Ramos (cell line): ENCODE data around the gene TCAP.

Experiments
- in situ Hi-C: fragments of 300-500 bp; cut with MboI; formaldehyde crosslinking; loops from one replicate; pipeline ENCODE4 v1.14.3; 2022; ENCODE audit warnings: low sequenced_read_pairs; ENCODE audit not compliant: unreplicated experiment

TCAP gene

DNA sequence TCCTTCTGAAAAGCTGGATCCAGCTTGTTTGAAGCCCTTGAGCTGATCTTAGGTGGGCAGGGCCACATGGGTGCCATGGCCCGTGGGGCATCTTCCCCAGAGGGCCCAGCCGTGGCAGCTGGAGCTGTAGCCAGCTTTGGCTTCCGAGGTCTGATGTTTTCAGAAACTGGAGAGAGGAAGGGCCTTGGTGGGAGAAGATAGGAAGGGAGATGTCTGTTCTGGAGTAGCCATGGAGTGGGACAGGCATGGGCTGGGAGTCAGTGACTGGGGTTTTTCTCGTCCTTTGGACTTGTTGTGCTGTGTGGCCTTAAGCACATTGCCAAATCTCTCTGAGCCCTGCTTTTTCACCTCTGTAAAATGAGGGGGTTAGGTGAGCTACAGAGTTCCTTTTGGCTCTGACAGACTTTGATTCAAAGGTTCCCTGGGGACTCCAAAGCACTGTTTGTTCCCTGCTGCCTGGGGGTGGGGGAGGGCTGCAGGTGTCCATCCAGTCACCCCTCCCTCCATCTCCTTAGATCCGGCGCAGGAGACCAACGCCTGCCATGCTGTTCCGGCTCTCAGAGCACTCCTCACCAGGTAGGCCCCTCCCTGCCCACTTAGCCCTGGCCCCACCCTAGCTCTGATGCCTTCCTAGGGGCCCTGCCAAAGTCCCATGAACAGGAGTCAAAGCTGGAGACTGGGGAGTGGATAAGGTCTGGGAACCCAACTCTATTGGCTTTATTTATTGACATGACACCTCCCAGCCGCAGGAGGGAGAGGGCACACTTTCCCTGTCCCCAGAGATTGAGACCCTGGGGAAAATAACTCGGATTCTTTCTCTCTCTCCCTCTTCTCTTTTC lies 36.3 kb upstream of the TCAP start:
- in situ Hi-C loops, result no loop called here

- in situ Hi-C loops, result no loop called here
Observed at GRCh38 chr17:39629494-39629880, 35.7 kb upstream of the TCAP start.

DNA sequence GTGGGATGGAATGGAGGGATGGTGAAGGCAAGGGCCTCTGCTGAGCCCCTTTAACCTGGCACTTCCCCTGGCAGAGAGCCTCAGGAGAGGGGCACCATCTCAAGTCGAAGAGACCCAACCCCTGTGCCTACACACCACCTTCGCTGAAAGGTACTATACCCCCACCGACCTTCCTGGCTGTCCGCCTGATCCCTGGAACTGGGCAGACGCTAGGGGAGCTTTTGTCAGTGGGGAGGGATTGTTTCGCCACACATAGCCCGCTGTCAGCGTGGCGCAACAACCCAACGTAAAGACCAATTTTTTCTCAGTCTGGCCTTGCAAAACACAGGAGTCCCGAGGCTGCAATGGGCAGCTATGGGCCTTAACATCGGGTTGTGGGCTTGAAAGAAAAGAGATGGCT lies 35.3 kb upstream of the TCAP start:
- in situ Hi-C loops, result no loop called here

DNA sequence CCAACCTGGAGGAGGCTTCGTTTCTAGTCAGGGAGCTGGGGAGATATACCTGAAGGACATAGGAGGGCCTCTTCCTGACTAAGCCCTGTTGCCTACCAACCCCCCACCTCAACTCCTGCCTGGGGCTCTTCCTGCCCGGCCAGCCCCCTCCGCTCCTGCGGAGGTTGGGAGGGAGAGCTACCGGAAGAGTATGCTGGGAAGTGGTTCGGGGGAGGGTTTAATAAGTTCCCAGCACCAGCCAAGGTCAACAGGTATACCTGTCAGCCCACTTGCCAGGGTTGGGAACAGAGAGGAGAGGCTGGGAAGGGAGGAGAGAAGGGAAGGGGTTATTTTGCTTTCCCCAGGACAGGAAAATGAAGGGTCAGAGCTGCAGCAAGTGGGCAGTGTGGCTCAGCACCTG lies 33.7 kb upstream of the TCAP start:
- in situ Hi-C loops, result no loop called here

DNA sequence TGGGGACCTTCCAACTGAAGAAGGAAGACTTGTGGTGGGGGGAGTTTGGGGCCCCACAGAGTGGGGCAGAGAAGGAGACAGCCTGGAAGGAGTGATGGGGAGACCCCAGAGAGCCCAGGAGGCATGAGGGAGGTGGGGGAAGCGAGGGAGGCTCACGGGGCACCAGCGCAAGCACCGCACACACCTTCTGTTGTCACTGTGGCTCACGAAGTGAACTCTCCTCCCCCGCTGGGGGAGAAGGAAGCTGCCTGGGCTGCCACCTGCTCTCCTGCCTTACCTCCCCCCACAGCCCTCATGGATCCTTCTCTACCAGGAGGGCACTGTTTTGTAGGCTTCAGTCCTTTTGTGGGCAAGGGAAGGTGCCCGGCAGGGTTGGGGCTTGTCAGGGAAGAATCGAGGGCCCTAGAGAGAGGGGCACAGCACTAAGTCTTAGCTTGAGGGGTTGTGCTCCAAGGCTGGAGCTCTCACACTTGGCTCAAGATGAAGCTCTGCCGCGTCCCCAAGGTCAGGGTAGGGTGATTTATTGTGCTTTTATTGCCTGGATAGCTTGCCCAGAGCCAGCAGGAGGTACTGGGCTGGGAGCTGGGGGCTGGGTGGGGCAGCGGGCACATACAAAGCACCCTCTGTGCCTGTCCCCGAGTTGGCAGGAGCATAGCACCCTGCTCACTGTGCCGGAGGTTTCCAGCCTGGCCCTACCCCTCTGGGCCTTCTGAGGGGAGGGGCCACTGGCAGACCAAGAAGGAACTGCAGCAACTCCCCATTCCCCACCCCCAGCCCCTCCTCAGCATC lies 32.8 kb upstream of the TCAP start:
- in situ Hi-C loops, result no loop called here

- in situ Hi-C loops, result no loop called here
Observed at GRCh38 chr17:39633570-39634183, 31.5 kb upstream of the TCAP start.

GRCh38 chr17:39634384-39634871 lies 30.7 kb upstream of the TCAP start:
- in situ Hi-C loops, result no loop called here

GRCh38 chr17:39635614-39636176 lies 29.5 kb upstream of the TCAP start:
- in situ Hi-C loops, result no loop called here

DNA sequence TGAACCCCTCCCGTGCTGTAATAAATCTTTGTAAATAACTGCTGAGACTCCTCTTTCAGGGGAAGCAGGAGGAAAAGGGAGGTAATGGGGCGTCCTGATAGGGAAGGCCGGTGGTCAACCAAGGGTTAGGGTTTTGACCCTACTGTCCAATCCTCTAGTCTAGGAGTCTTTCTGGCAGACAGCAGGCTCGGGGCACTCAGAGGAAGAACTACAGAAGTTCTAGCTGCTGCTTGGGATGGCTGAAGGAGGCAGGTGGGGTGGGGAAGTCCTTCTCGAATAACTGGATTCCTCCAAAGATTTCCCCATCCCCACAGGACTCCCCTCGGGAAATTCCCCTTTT lies 28.6 kb upstream of the TCAP start:
- in situ Hi-C loops, result no loop called here

GRCh38 chr17:39636927-39637736 lies 28.0 kb upstream of the TCAP start, which contains the start of gene STARD3:
TSS of gene STARD3 (plus strand) at chr17:39637144. CDS start at chr17:39653532, 16,388 bp downstream.
- in situ Hi-C loops, result no loop called here

DNA sequence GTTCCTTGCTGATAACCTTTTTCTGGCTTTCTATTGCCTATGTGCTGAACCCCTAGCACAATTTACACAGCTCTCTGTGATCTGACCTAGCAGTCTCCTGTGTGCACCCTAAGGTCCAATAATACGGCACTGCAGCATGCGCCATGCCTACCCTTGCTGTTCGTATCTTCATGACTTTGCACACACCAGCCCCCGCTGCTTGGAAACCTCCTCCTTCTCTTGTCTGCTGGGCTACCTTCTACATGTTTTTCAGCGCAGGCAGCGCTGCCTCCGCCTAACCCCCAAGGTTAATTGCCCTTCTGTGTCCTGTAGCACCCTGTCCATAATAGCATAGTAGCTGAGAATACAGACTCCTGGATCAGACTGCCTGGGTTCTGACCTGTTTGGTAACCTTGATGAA lies 26.8 kb upstream of the TCAP start:
- in situ Hi-C loops, result no loop called here

- in situ Hi-C loops, result no loop called here
Observed at GRCh38 chr17:39639043-39639442, 26.1 kb upstream of the TCAP start.

DNA sequence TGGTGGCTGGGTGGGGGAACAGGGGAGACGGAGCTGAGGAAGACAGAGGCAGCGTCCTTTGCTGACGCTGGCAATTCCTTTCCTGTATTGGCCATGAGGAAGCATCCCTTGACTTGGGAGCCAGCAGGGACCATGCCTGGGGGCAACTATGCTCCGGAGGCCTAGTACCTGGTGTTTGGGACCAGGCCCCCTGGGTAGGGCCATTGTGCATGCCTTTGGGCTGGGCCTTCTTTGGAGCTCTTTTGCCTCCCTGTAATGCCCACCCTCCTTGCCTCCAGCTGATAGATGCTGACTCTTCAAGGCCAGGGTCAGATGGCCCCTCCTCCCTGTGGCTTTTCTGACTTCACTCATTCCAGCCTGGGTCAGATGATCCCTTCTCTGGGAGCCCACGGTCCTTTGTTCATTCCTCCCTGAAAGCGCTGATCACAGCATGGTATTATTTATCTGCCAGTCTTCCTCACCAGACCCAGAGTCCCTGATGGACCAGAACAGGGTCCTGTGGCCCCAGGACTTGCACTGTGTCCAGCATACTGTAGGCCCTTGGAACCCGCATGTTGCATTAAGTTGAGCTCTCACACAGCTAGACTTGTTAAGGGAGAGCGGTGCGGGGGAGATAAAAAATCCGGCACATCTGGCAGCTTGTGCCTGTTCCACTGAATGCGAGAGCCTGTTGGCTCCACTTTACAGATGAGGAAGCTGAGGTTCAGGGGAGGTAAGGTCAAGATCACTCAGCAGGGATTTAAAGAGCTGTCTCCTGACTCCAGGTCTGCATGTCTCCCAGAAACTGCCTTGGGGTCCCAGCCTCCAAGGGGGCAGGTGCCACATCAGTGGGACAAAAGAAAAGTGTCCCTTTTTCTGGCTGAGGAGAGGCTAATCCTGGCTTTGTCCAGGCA lies 25.3 kb upstream of the TCAP start:
- in situ Hi-C loops, result no loop called here

DNA sequence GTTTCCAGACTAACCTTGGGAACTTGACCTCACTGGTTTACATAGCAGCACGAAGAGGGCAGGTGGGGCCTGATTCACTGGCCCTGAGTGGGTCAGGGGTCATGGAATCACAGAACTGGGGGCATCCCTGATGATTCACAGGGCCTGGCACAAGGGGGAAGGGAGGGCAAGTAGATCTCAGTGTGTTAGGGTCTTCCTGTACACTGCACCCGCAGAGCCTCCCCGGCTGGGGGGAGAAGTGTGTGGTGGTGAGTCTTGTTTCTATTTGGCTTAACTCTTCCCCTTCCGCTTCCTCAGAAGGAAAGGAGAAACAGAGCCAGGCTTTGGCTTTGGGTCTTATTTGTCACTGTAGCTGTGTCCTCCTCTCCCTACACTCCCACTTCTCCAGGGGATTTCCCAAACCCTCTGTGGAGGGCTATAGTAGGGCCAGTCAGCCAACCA lies 24.5 kb upstream of the TCAP start:
- in situ Hi-C loops, result no loop called here

GRCh38 chr17:39641097-39641496 lies 24.1 kb upstream of the TCAP start:
- in situ Hi-C loops, result no loop called here

DNA sequence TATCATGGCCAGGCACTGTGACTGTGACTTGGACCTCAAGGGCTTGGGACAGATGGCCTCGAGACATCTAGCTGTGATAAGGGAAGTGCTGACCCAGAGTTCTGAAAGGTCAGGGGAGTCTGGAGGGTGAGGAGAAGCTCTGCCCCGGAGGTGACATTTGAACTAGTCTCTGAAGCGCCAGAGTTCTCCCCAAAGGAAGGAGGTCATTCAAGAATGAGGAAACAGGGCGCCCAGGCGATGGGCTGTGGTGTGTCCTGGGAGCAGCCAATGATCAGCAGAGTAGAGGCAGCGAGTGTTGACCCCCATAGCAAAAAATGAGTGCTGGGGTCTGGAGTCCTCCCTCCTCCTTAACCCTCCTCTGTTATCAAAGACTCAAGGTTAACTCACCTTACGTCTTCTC lies 23.3 kb upstream of the TCAP start:
- in situ Hi-C loops, result no loop called here

DNA sequence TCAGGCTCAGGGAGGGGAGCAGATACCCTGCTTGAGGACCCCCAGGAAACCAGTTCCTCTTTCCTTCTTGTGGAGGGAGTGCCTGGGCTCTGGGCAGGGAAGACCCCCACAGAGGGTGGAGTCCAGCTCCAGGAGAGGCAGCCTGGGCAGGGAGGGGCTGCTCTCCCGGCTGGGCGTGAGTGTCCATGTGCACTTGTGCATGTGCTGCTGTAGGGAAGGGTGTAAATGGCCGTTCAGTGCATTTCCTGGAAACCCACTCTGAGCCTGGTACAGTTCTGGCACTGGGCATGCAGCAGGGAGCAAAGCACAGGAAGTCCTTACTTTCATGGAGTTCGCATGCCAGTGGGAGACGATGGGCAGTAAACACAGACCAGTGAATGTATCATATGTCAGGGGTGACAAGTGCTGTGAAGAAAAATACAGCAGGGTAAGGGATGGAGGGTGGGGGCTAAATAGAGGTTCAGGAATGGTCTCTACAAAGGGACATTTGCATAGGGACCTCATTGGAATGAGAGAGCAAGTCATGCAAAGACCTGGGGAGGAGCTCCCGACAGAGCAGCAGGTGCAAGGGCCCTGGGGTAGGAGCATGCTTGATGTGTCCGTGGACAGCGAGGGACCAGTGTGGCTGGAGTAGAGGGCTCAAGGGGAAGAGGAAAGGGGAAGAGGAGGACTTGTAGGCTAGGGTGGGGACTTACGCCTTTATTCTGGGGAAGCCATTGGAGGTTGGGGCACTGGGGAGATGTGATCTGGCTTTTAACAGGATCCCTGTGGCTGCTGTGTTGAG lies 22.7 kb upstream of the TCAP start:
- in situ Hi-C loops, result no loop called here

DNA sequence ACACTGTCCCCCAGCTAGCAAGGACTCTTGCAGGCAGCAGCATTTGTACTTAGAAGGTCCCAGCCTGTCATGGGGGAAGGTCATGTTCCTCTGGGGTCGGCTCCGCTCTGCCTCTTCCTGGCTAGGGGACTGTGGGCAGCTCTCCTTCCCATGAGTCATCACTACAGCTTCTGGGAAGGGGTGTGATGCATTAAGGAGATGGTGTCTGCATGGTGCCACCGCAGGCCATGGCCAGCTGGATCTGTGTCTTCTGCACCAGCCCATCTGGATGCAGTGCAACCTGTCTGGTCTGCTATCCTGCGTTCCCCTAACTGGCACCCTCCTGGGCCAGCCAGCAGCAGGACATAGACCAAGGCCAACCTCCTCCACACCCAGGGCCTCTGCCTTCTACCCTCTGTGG lies 21.9 kb upstream of the TCAP start:
- in situ Hi-C loops, result no loop called here
